Type B pancreatic cell (in vitro differentiated cells): ENCODE results near the gene SLC28A3. TPM values are rescaled to one million over a fixed set of nuclear protein-coding genes. Genes with fewer than 3 reads are reported as not detected.

Experiments used
- DNase-seq: peaks from one replicate; pipeline ENCODE4 v3.0.0; 2021; ENCODE audit warnings: mixed read lengths; ENCODE audit not compliant: unreplicated experiment; ENCODE audit errors: extremely low spot score
- H3K27ac Mint-ChIP-seq: 2 replicates; pipeline ENCODE4 v1.8.0; 2021; ENCODE audit warnings: mild to moderate bottlenecking, mixed read lengths
- H3K27me3 Mint-ChIP-seq: 2 replicates; pipeline ENCODE4 v1.8.0; 2021; ENCODE audit warnings: mixed read lengths
- H3K36me3 Mint-ChIP-seq: 2 replicates; pipeline ENCODE4 v1.8.0; 2021; ENCODE audit warnings: mixed read lengths
- H3K4me1 Mint-ChIP-seq: one replicate; pipeline ENCODE4 v1.8.0; 2021; ENCODE audit warnings: mixed read lengths; ENCODE audit not compliant: unreplicated experiment
- H3K4me3 Mint-ChIP-seq: 2 replicates; pipeline ENCODE4 v1.8.0; 2021; ENCODE audit warnings: mild to moderate bottlenecking, mixed read lengths
- H3K9me3 Mint-ChIP-seq: 2 replicates; pipeline ENCODE4 v1.8.0; 2021; ENCODE audit warnings: mixed read lengths
- total RNA-seq: library from RNA; stranded (reverse); gene quantifications from 2 replicates; pipeline ENCODE4 v1.2.1, GENCODE V29; 2021; ENCODE audit warnings: low replicate concordance
- TF ChIP-seq, protein P1 (sequence below): fragments of 200-600 bp; sonication (generic); conservative IDR thresholded peaks from 2 replicates; pipeline ENCODE4 v1.5.0; 2021; ENCODE audit warnings: antibody characterized with exemption, mild to moderate bottlenecking

Gene SLC28A3
- total RNA-seq, 1 donor from 2014 or later: 2.4 TPM

DNA sequence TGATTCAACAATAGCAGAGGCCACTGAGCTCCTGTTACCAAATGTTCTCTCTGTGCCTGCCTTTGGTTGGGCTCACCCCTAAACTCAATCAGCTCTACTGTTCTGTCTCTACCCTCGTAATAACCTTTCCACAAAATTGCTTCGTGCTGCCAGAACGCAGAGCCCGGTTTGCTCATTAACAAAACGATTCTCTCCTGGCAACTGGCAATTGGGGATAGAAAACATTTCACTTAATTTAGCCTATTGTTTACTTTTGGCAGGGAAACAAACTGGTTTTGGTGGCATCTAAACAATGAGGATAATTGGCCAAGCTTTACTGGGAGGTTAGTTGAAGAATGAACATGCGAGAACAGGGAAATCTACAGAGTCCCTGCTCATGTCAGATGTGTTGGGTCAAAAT lies 56.6 kb downstream of the SLC28A3 start:
- H3K4me3 Mint-ChIP-seq: no peak overlapping the region
- no peaks in the 10 kb centered on the region for H3K36me3 Mint-ChIP-seq
- no peak overlapping the region for H3K27ac Mint-ChIP-seq
- TF ChIP-seq, protein P1, sequence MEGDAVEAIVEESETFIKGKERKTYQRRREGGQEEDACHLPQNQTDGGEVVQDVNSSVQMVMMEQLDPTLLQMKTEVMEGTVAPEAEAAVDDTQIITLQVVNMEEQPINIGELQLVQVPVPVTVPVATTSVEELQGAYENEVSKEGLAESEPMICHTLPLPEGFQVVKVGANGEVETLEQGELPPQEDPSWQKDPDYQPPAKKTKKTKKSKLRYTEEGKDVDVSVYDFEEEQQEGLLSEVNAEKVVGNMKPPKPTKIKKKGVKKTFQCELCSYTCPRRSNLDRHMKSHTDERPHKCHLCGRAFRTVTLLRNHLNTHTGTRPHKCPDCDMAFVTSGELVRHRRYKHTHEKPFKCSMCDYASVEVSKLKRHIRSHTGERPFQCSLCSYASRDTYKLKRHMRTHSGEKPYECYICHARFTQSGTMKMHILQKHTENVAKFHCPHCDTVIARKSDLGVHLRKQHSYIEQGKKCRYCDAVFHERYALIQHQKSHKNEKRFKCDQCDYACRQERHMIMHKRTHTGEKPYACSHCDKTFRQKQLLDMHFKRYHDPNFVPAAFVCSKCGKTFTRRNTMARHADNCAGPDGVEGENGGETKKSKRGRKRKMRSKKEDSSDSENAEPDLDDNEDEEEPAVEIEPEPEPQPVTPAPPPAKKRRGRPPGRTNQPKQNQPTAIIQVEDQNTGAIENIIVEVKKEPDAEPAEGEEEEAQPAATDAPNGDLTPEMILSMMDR: no peak
- no peaks in the 10 kb centered on the region for H3K27me3 Mint-ChIP-seq
- H3K9me3 Mint-ChIP-seq: no peaks in the 10 kb centered on the region
- no peak for DNase-seq
- peaks cover 8% of the 10 kb centered on the region for H3K4me1 Mint-ChIP-seq

DNA sequence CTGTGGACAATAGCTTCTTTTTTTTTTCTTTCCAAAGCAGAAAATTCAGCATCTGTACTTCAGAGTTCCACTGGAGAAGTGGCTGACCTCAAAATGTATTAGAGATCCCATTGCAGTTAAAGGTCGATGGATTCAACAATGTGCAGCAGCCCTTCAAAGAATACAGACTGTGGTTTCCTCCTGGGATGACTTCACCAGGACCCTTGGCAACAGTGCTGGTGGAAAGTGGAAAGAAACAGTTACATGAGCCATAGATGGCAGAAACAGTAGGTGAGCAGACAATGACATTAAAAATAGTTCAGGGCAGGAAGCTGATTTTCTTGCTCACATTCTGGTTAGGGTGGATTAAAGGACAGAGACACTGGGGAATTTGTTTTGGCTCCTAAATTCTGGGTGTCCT lies 62.4 kb downstream of the SLC28A3 start:
- Mint-ChIP-seq H3K4me1 (no peaks in the 10 kb centered on the region), H3K4me3 (no peak overlapping the region), H3K27me3 (peaks cover 7% of the 10 kb centered on the region), H3K36me3 (peaks cover 6% of the 10 kb centered on the region), H3K9me3 (no peaks in the 10 kb centered on the region), H3K27ac (no peak overlapping the region)
- DNase-seq: no peak
- TF ChIP-seq, protein P1: no peak

DNA sequence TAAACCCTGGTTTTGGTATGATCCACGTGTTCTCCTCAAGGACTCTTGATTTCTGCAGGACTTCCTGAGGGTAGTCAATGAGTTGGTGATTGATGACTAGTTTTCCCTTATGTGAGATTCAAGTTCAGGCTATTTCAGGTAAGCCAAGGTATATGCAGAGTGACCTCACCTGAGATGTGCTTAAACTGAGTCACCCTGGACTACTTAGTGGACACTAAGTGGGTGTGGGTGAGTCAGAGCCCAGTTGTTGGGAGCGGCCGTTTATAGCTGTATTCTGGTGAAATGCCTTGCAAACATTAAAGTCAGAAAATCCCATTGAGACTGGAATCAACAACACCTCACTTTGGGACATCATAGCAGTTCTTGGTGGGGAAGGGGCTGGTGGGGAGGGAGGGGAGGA lies 62.9 kb downstream of the SLC28A3 start:
- TF ChIP-seq, protein P1: no peak
- Mint-ChIP-seq H3K27ac (no peak overlapping the region), H3K27me3 (peaks cover 12% of the 10 kb centered on the region), H3K4me3 (no peak overlapping the region), H3K4me1 (no peaks in the 10 kb centered on the region), H3K9me3 (no peaks in the 10 kb centered on the region), H3K36me3 (peaks cover 6% of the 10 kb centered on the region)
- DNase-seq: no peak

DNA sequence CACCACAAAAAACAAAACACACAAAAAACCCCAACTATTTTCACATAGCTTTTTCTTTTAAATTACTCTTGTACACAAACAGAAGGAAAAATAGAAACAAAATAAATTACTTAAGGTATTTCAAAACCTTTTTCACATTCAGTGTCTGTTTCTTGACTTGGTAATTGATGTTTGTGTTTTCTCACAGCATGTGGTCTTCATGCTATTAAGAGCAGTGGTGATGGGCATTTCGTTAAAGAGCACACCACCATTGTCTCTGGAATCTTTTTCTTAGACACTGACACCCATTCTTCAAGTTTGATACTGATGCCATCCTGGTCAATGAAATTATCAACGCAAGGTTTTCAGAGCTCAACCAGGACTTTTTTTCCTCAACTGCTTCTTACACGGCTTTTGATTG lies 63.8 kb downstream of the SLC28A3 start:
- TF ChIP-seq, protein P1: no peak
- no peak for DNase-seq
- Mint-ChIP-seq H3K4me3 (no peak overlapping the region), H3K27ac (no peak overlapping the region), H3K9me3 (no peaks in the 10 kb centered on the region), H3K4me1 (peaks cover 1% of the 10 kb centered on the region), H3K36me3 (peaks cover 6% of the 10 kb centered on the region), H3K27me3 (peaks cover 21% of the 10 kb centered on the region)

DNA sequence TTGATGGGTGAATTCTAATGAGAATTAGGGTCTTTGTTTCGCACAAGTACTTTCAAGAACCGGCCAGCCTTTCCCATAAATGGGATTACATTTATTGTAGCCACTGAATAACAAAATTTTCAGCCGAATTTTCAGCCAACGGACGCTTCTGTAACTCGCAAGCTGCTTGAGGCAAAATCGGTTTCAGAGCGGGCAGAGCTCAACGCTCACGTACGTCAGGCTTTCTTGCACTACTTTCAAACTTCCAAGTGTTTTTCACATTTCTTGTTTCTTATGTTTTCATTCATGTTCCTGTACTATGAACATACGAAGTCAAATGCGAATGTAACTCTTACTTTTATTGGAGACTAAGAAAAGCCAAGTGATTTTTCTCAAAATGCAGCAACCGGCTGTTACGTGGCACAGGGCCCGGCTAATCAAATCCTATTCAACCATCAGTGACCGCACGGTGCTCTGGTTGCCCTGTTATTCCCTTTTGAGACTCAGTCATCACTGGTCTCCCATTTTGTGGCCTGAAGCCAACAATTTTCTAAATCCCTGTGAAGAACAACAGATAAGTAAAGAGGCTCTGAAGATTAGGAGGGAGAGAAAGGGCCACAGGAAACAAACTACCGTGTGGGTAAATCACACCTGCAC lies 68.5 kb downstream of the SLC28A3 start:
- TF ChIP-seq, protein P1: no peak
- H3K9me3 Mint-ChIP-seq: no peaks in the 10 kb centered on the region
- peaks cover 8% of the 10 kb centered on the region for H3K4me1 Mint-ChIP-seq
- H3K27me3 Mint-ChIP-seq: peaks cover 37% of the 10 kb centered on the region
- no peak overlapping the region for H3K27ac Mint-ChIP-seq
- no peaks in the 10 kb centered on the region for H3K36me3 Mint-ChIP-seq
- DNase-seq: no peak
- H3K4me3 Mint-ChIP-seq: peak overlapping the region; percentile 76

DNA sequence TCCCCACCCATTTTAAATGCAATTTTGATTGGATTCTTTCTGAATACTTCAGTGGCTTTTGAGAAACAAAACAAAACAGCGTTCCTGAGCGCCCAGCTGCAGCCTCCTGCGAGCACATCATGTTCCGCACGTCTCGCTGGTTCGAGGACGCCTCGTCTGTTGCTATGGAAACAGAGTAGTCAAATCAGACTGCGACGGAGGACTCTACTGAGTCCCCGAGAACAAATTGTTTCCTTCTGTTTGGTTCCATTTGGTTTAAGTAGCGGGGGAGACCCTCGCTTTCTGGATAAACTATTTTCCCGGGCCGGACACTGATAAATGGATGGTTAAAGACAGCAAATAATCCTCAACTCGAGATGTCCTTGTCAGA lies 69.0 kb downstream of the SLC28A3 start:
- DNase-seq: no peak

More for the DNA sequence above, 69.0 kb downstream of the SLC28A3 start:
- peaks cover 37% of the 10 kb centered on the region for H3K27me3 Mint-ChIP-seq
- TF ChIP-seq, protein P1: no peak
- peak overlapping the region; percentile 76 for H3K4me3 Mint-ChIP-seq
- no peaks in the 10 kb centered on the region for H3K9me3 Mint-ChIP-seq
- H3K4me1 Mint-ChIP-seq: peaks cover 8% of the 10 kb centered on the region
- H3K36me3 Mint-ChIP-seq: no peaks in the 10 kb centered on the region
- H3K27ac Mint-ChIP-seq: peak overlapping the region; percentile 24
